Measurements from ENCODE around the gene HFE. TPM values are rescaled to one million over a fixed set of nuclear protein-coding genes. Genes with fewer than 3 reads are reported as not detected.

The HFE gene
- polyA plus RNA-seq, 3 donors: 13.5 to 16.1 (median 14.1) TPM

GRCh38 chr6:26053992-26054780 lies 33.0 kb upstream of the HFE start:
- Histone ChIP-seq H3K4me3 (replicated peaks in 1 of 3; ENCODE audit: low read depth in 2 of 3, low read length in 3 of 3) (peak overlapping the region; percentile 71 to 100 (median 93)), H3K36me3 (replicated peaks in 1 of 2; ENCODE audit: control insufficient read depth in 1 of 2, insufficient read depth in 2 of 2, low read length in 2 of 2) (no peaks in the 10 kb centered on the region), H3K9me3 (replicated peaks in 1 of 2; ENCODE audit: control insufficient read depth in 1 of 2, insufficient read depth in 1 of 2, low read length in 2 of 2) (no peaks in the 10 kb centered on the region), H3K27ac (ENCODE audit: low read depth in 1 of 2, low read length in 2 of 2) (peak overlapping the region; percentile 20 to 86), H4K20me1 (ENCODE audit: insufficient read depth, low read length) (no peaks in the 10 kb centered on the region), H3K4me2 (replicated peaks; ENCODE audit: extremely low read depth, low read length, poor library complexity, severe bottlenecking) (peak overlapping the region; percentile 90), H3K79me2 (ENCODE audit: insufficient read depth, low read length) (no peaks in the 10 kb centered on the region), H3K4me1 (ENCODE audit: control insufficient read depth in 1 of 2, insufficient read depth in 2 of 2, low read length in 2 of 2) (peaks cover 19 to 25% of the 10 kb centered on the region in 2 donors), H3K27me3 (ENCODE audit: control insufficient read depth in 2 of 2, insufficient read depth in 2 of 2, low read length in 2 of 2) (no peaks in the 10 kb centered on the region), H2AFZ (ENCODE audit: insufficient read depth, low read depth, low read length, poor library complexity, severe bottlenecking) (peak overlapping the region; percentile 87), H3K9ac (ENCODE audit: insufficient read depth, low read length, poor library complexity, severe bottlenecking) (peak overlapping the region; percentile 58)
- H3K9me3 Mint-ChIP-seq: no peaks in the 10 kb centered on the region
- peak overlapping the region; percentile 99 to 100 for H3K4me3 Mint-ChIP-seq
- intact Hi-C loops (cut with micrococcal nuclease): no loop called here
- 0% methylated on average over 3 of the region's 8 CpGs for WGBS (ENCODE audit: insufficient coverage)
- H3K36me3 Mint-ChIP-seq: no peaks in the 10 kb centered on the region
- peak overlapping the region; percentile 87 to 95 (median 94) for H3K27ac Mint-ChIP-seq
- peak in 1 of 3 donors; percentile 12 for DNase-seq
- TF ChIP-seq CTCF (IDR thresholded peaks at IDR 0.05): no peak
- peaks cover 0 to 1% (median 0%) of the 10 kb centered on the region in 3 donors for H3K27me3 Mint-ChIP-seq (ENCODE audit: low read depth in 3 of 3)
- H3K4me1 Mint-ChIP-seq: peaks cover 23% of the 10 kb centered on the region

- no peak for TF ChIP-seq CTCF (IDR thresholded peaks at IDR 0.05)
- peaks cover 0 to 1% (median 0%) of the 10 kb centered on the region in 3 donors for H3K27me3 Mint-ChIP-seq (ENCODE audit: low read depth in 3 of 3)
- H3K4me2 ChIP-seq (replicated peaks; ENCODE audit: extremely low read depth, low read length, poor library complexity, severe bottlenecking): peak overlapping the region; percentile 90
- DNase-seq: peak; percentile 80 to 92 (median 81)
- peak overlapping the region; percentile 99 to 100 for H3K4me3 Mint-ChIP-seq
- H3K9me3 Mint-ChIP-seq: no peaks in the 10 kb centered on the region
- H3K27me3 ChIP-seq (ENCODE audit: control insufficient read depth in 2 of 2, insufficient read depth in 2 of 2, low read length in 2 of 2): no peaks in the 10 kb centered on the region
- peak overlapping the region; percentile 87 to 95 (median 94) for H3K27ac Mint-ChIP-seq
- intact Hi-C loops (cut with micrococcal nuclease): loop anchor here in 1 of 2 donors (5.0 kb wide), 1 partner anchor 33 kb away; a partner anchor contains a TSS
- H3K4me3 ChIP-seq (replicated peaks in 1 of 3; ENCODE audit: low read depth in 2 of 3, low read length in 3 of 3): peak overlapping the region; percentile 71 to 100 (median 93)
- H3K27ac ChIP-seq (ENCODE audit: low read depth in 1 of 2, low read length in 2 of 2): peak overlapping the region; percentile 84 to 86
- peak overlapping the region; percentile 58 for H3K9ac ChIP-seq (ENCODE audit: insufficient read depth, low read length, poor library complexity, severe bottlenecking)
- H3K36me3 ChIP-seq (replicated peaks in 1 of 2; ENCODE audit: control insufficient read depth in 1 of 2, insufficient read depth in 2 of 2, low read length in 2 of 2): no peaks in the 10 kb centered on the region
- peaks cover 21 to 32% of the 10 kb centered on the region in 2 donors for H3K4me1 ChIP-seq (ENCODE audit: control insufficient read depth in 1 of 2, insufficient read depth in 2 of 2, low read length in 2 of 2)
- 1% methylated on average over 17 of the region's 31 CpGs for WGBS (ENCODE audit: insufficient coverage)
- no peaks in the 10 kb centered on the region for H3K9me3 ChIP-seq (replicated peaks in 1 of 2; ENCODE audit: control insufficient read depth in 1 of 2, insufficient read depth in 1 of 2, low read length in 2 of 2)
- H3K4me1 Mint-ChIP-seq: peaks cover 26% of the 10 kb centered on the region
- H4K20me1 ChIP-seq (ENCODE audit: insufficient read depth, low read length): no peaks in the 10 kb centered on the region
- peak overlapping the region; percentile 87 for H2AFZ ChIP-seq (ENCODE audit: insufficient read depth, low read depth, low read length, poor library complexity, severe bottlenecking)
- no peaks in the 10 kb centered on the region for H3K36me3 Mint-ChIP-seq
- H3K79me2 ChIP-seq (ENCODE audit: insufficient read depth, low read length): no peaks in the 10 kb centered on the region
Observed at GRCh38 chr6:26054781-26055718, 32.2 kb upstream of the HFE start.

Measured in CD14-positive monocyte (primary cell).